Liver (tissue), 3 donors: Measurements from ENCODE around the gene PER2.

Source experiments
- EGR1 ChIP-seq, 2 donors: IDR thresholded peaks; 2 replicates each; pipeline ENCODE4 v1.6.1; 2016 to 2018; ENCODE audit warnings: antibody characterized with exemption in 2 of 2, low read depth in 2 of 2
- FOXA1 ChIP-seq: IDR thresholded peaks from 2 replicates; pipeline ENCODE4 v1.6.1; 2016; ENCODE audit warnings: antibody characterized with exemption
- HNF4A ChIP-seq, 2 donors: conservative IDR thresholded peaks; 2 replicates each; pipeline ENCODE4 v1.6.1; 2016; ENCODE audit warnings: antibody characterized with exemption in 2 of 2, mild to moderate bottlenecking in 2 of 2
- JUND ChIP-seq, 2 donors: IDR thresholded peaks; 2 replicates each; pipeline ENCODE4 v1.6.1; 2016; ENCODE audit warnings: antibody characterized with exemption in 2 of 2
- RAD21 ChIP-seq, 2 donors: IDR thresholded peaks; 2 replicates each; pipeline ENCODE4 v1.6.1; 2016; ENCODE audit warnings: antibody characterized with exemption in 2 of 2, mild to moderate bottlenecking in 2 of 2
- YY1 ChIP-seq: IDR thresholded peaks from 2 replicates; pipeline ENCODE4 v1.6.1; 2016; ENCODE audit warnings: antibody characterized with exemption, mild to moderate bottlenecking
- TF ChIP-seq, protein P1 (sequence below): fragments of 150-350 bp; IDR thresholded peaks from 2 replicates; pipeline ENCODE4 v1.5.1; 2017; ENCODE audit warnings: improper control_type of control experiment, low read depth, low read length; ENCODE audit not compliant: missing input control
- TF ChIP-seq, protein P2 (sequence below): IDR thresholded peaks from 2 replicates; pipeline ENCODE4 v1.6.1; 2016; ENCODE audit warnings: antibody characterized with exemption
- TF ChIP-seq, protein P3 (sequence below): IDR thresholded peaks from 2 replicates; pipeline ENCODE4 v1.6.1; 2016; ENCODE audit warnings: antibody characterized with exemption, mild to moderate bottlenecking
- TF ChIP-seq, protein P4 (sequence below): IDR thresholded peaks from 2 replicates; pipeline ENCODE4 v1.6.1; 2016; ENCODE audit warnings: antibody characterized with exemption
- donor health status: healthy.
- donor health status: healthy.

DNA sequence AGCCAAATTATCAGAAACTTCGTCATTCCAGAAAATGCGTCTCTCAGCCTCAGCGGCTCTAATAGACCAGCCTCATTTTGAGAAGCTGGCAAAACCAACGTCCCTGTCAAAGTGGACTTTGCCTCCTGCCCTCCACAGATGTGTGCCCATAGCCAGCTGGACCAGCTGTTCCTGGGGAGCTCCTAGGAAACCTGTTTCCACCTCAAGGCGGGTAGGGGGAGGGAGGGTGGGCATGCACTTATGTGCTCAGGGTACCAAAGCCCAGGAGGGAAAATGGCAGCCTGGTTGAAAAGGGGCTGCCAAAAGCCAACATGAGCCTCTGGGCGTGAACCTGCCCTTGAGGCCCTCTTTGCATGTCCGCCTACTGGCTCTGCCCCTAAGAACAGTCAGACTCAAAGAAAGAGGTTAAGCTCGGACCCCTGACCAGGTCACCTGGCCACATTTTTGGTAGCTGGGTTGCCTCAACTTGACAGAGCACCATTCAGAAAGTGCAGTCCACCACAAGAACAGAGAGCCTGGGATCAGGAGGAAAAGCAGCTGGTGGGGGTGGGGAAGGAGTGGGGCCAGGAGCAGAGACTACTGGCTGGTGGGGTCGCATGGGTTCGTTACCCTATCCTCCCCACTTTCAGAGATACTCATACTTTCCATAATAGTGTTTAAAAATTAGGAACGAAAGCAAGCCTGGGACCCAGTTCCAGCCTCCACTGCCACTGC lies 3.5 kb downstream of the PER2 start:
- TF ChIP-seq, protein P1, sequence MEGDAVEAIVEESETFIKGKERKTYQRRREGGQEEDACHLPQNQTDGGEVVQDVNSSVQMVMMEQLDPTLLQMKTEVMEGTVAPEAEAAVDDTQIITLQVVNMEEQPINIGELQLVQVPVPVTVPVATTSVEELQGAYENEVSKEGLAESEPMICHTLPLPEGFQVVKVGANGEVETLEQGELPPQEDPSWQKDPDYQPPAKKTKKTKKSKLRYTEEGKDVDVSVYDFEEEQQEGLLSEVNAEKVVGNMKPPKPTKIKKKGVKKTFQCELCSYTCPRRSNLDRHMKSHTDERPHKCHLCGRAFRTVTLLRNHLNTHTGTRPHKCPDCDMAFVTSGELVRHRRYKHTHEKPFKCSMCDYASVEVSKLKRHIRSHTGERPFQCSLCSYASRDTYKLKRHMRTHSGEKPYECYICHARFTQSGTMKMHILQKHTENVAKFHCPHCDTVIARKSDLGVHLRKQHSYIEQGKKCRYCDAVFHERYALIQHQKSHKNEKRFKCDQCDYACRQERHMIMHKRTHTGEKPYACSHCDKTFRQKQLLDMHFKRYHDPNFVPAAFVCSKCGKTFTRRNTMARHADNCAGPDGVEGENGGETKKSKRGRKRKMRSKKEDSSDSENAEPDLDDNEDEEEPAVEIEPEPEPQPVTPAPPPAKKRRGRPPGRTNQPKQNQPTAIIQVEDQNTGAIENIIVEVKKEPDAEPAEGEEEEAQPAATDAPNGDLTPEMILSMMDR: no peak
- TF ChIP-seq RAD21 (IDR thresholded peaks at IDR 0.05): no peak
- TF ChIP-seq EGR1 (IDR thresholded peaks at IDR 0.05; ENCODE audit: low read depth in 2 of 2): no peak
- peak; percentile 80 for TF ChIP-seq YY1
- TF ChIP-seq, protein P2, sequence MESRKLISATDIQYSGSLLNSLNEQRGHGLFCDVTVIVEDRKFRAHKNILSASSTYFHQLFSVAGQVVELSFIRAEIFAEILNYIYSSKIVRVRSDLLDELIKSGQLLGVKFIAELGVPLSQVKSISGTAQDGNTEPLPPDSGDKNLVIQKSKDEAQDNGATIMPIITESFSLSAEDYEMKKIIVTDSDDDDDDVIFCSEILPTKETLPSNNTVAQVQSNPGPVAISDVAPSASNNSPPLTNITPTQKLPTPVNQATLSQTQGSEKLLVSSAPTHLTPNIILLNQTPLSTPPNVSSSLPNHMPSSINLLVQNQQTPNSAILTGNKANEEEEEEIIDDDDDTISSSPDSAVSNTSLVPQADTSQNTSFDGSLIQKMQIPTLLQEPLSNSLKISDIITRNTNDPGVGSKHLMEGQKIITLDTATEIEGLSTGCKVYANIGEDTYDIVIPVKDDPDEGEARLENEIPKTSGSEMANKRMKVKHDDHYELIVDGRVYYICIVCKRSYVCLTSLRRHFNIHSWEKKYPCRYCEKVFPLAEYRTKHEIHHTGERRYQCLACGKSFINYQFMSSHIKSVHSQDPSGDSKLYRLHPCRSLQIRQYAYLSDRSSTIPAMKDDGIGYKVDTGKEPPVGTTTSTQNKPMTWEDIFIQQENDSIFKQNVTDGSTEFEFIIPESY: no peak
- TF ChIP-seq, protein P3, sequence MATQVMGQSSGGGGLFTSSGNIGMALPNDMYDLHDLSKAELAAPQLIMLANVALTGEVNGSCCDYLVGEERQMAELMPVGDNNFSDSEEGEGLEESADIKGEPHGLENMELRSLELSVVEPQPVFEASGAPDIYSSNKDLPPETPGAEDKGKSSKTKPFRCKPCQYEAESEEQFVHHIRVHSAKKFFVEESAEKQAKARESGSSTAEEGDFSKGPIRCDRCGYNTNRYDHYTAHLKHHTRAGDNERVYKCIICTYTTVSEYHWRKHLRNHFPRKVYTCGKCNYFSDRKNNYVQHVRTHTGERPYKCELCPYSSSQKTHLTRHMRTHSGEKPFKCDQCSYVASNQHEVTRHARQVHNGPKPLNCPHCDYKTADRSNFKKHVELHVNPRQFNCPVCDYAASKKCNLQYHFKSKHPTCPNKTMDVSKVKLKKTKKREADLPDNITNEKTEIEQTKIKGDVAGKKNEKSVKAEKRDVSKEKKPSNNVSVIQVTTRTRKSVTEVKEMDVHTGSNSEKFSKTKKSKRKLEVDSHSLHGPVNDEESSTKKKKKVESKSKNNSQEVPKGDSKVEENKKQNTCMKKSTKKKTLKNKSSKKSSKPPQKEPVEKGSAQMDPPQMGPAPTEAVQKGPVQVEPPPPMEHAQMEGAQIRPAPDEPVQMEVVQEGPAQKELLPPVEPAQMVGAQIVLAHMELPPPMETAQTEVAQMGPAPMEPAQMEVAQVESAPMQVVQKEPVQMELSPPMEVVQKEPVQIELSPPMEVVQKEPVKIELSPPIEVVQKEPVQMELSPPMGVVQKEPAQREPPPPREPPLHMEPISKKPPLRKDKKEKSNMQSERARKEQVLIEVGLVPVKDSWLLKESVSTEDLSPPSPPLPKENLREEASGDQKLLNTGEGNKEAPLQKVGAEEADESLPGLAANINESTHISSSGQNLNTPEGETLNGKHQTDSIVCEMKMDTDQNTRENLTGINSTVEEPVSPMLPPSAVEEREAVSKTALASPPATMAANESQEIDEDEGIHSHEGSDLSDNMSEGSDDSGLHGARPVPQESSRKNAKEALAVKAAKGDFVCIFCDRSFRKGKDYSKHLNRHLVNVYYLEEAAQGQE: peak; percentile 43
- TF ChIP-seq, protein P4, sequence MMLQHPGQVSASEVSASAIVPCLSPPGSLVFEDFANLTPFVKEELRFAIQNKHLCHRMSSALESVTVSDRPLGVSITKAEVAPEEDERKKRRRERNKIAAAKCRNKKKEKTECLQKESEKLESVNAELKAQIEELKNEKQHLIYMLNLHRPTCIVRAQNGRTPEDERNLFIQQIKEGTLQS: no peak
- TF ChIP-seq JUND (IDR thresholded peaks at IDR 0.05): no peak
- peak; percentile 91 to 92 for TF ChIP-seq HNF4A (conservative IDR thresholded peaks at IDR 0.05)
- no peak for TF ChIP-seq FOXA1
